Breast epithelium (tissue), 3 donors: ENCODE measurements around the gene CAMKK1.
A peak's percentile ranks its signal among the peaks of the same experiment; 100 is the strongest.

Experiments used
- POLR2A ChIP-seq: fragments of 450-650 bp; IDR thresholded peaks from one replicate; pipeline ENCODE4 v1.6.1; 2016; ENCODE audit warnings: antibody characterized with exemption, mild to moderate bottlenecking, moderate library complexity
- POLR2AphosphoS5 ChIP-seq, 3 donors: sonication (generic); formaldehyde crosslinking; IDR thresholded peaks; one replicate each; pipeline ENCODE4 v1.6.1; 2017; ENCODE audit warnings: antibody characterized with exemption in 3 of 3
- TF ChIP-seq, protein P1 (sequence below), 3 donors: fragments of 450-650 bp; IDR thresholded peaks; one replicate each; pipeline ENCODE4 v1.5.1; 2016 to 2017; ENCODE audit warnings: antibody characterized with exemption in 3 of 3, mild to moderate bottlenecking in 3 of 3, moderate library complexity in 3 of 3

DNA sequence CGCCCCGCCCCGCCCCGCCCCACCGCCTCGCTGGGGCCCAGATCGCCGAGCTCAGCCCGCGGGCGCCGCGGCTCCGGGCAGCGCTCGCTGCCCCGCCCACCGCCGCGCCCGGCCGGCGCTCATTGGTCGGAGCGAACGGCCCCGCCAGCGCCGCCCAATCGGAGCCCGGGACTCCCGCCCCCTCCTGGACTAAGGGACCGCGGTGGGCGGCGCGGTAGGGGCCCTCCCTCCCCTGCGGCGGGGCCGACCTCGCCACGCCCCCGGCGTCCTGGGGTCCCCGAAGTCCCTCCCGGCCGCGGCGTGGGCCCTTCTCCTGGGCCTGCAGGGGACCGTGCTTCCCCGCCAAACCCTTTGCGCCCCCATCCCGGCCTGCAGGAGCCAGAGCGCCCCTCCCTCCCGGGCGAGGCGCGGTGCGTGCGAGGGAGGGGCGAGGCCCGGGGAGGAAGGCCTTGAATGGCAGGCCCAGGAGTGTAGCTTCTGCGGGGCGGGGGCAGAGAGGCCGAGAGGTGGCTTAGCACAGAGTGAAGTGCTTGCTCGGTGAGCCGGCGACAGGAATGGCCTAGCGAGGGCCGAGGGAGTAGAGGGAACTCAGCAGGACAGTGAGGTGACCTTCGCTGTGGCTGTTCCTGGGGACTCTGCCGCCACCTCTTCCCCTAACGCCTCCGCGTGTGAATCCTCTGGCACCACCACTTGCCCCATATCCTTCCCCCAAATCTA lies at the start of gene CAMKK1:
- TF ChIP-seq, protein P1, sequence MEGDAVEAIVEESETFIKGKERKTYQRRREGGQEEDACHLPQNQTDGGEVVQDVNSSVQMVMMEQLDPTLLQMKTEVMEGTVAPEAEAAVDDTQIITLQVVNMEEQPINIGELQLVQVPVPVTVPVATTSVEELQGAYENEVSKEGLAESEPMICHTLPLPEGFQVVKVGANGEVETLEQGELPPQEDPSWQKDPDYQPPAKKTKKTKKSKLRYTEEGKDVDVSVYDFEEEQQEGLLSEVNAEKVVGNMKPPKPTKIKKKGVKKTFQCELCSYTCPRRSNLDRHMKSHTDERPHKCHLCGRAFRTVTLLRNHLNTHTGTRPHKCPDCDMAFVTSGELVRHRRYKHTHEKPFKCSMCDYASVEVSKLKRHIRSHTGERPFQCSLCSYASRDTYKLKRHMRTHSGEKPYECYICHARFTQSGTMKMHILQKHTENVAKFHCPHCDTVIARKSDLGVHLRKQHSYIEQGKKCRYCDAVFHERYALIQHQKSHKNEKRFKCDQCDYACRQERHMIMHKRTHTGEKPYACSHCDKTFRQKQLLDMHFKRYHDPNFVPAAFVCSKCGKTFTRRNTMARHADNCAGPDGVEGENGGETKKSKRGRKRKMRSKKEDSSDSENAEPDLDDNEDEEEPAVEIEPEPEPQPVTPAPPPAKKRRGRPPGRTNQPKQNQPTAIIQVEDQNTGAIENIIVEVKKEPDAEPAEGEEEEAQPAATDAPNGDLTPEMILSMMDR (IDR thresholded peaks at IDR 0.05), result no peak
- no peak for TF ChIP-seq POLR2A
- peak in 1 of 3 donors; percentile 22 for TF ChIP-seq POLR2AphosphoS5 (IDR thresholded peaks at IDR 0.05)
